ENCODE measurements around the gene AQP5. TPM values are rescaled to one million over a fixed set of nuclear protein-coding genes. Genes with fewer than 3 reads are reported as not detected.

AQP5 gene
- total and polyA plus RNA-seq, 2 of the 8 experiments (the other 6 are each of a cell fraction or from before 2014, with no cell fraction given): 2.5 to 3.2 TPM

- TF ChIP-seq RNF2 (IDR thresholded peaks at IDR 0.05; ENCODE audit: borderline replicate concordance, low read depth, low read length, missing control alignments, poor library complexity, severe bottlenecking) (no peak), SP2 (IDR thresholded peaks at IDR 0.05; ENCODE audit: low read length) (no peak)
Observed at GRCh38 chr12:50003595-50003994, 41.9 kb downstream of the AQP5 start (continued).

All from H1 (cell line).